H9 (cell line): ENCODE measurements around the gene RBM3. TPM values are rescaled to one million over a fixed set of nuclear protein-coding genes. Genes with fewer than 3 reads are reported as not detected.

Experiments used
- DNase-seq: peaks from one replicate; pipeline ENCODE4 v3.0.0-alpha.2; 2017
- H2AFZ ChIP-seq: one replicate; pipeline ENCODE4 v1.6.1; 2013; ENCODE audit warnings: mild to moderate bottlenecking, low read length, control low read depth, moderate library complexity
- H2AK5ac ChIP-seq: 2 replicates; pipeline ENCODE4 v1.6.1; 2013; ENCODE audit warnings: low read length, control low read depth, mixed read lengths; ENCODE audit not compliant: insufficient read length
- H2BK120ac ChIP-seq: one replicate; pipeline ENCODE4 v1.6.1; 2013; ENCODE audit warnings: low read depth, mild to moderate bottlenecking, low read length, control low read depth, inconsistent platforms; ENCODE audit not compliant: poor library complexity, severe bottlenecking
- H2BK12ac ChIP-seq: 2 replicates; pipeline ENCODE4 v1.6.1; 2013; ENCODE audit warnings: low read length, control low read depth, mixed read lengths, low read depth; ENCODE audit not compliant: insufficient read length
- H2BK15ac ChIP-seq: 2 replicates; pipeline ENCODE4 v1.6.1; 2013; ENCODE audit warnings: low read depth, low read length, control low read depth
- H2BK20ac ChIP-seq: one replicate; pipeline ENCODE4 v1.6.1; 2013; ENCODE audit warnings: low read depth, mild to moderate bottlenecking, low read length, control low read depth, inconsistent platforms; ENCODE audit not compliant: poor library complexity, severe bottlenecking
- H2BK5ac ChIP-seq: 2 replicates; pipeline ENCODE4 v1.6.1; 2013; ENCODE audit warnings: low read length, control low read depth, mixed read lengths; ENCODE audit not compliant: insufficient read length
- H3K14ac ChIP-seq: 2 replicates; pipeline ENCODE4 v1.6.1; 2013; ENCODE audit warnings: low read length, control low read depth; ENCODE audit not compliant: insufficient read depth
- H3K18ac ChIP-seq: 2 replicates; pipeline ENCODE4 v1.6.1; 2013; ENCODE audit warnings: low read depth, mild to moderate bottlenecking, mixed read lengths, low read length, control low read depth; ENCODE audit not compliant: insufficient read length
- H3K23ac ChIP-seq: 2 replicates; pipeline ENCODE4 v1.6.1; 2013; ENCODE audit warnings: low read length, control low read depth, mixed read lengths, low read depth; ENCODE audit not compliant: insufficient read length
- H3K23me2 ChIP-seq: 2 replicates; pipeline ENCODE4 v1.6.1; 2013; ENCODE audit warnings: low read depth, mild to moderate bottlenecking, mixed read lengths, low read length, control low read depth; ENCODE audit not compliant: insufficient read length, poor library complexity, severe bottlenecking
- H3K27ac ChIP-seq: 2 replicates; pipeline ENCODE4 v1.5.1; 2013; ENCODE audit warnings: low read length, control low read depth, mixed read lengths, low read depth; ENCODE audit not compliant: insufficient read length
- H3K27me3 ChIP-seq: 2 replicates; pipeline ENCODE4 v1.6.1; 2013; ENCODE audit warnings: low read length, control low read depth, inconsistent platforms; ENCODE audit not compliant: insufficient read depth
- H3K4ac ChIP-seq: 2 replicates; pipeline ENCODE4 v1.6.1; 2013; ENCODE audit warnings: low read depth, mild to moderate bottlenecking, control low read depth, inconsistent platforms, low read length, moderate library complexity
- H3K4me1 ChIP-seq: 2 replicates; pipeline ENCODE4 v1.6.1; 2013; ENCODE audit warnings: low read length, control low read depth, inconsistent platforms; ENCODE audit not compliant: insufficient read depth
- H3K4me2 ChIP-seq: 2 replicates; pipeline ENCODE4 v1.6.1; 2013; ENCODE audit warnings: low read length, control low read depth, mixed read lengths; ENCODE audit not compliant: insufficient read length, insufficient read depth
- H3K56ac ChIP-seq: 2 replicates; pipeline ENCODE4 v1.6.1; 2013; ENCODE audit warnings: low read depth, mild to moderate bottlenecking, mixed read lengths, low read length, control low read depth; ENCODE audit not compliant: insufficient read length
- H3K79me1 ChIP-seq: 2 replicates; pipeline ENCODE4 v1.6.1; 2013; ENCODE audit warnings: low read depth, mild to moderate bottlenecking, moderate library complexity, low read length, control low read depth, inconsistent platforms; ENCODE audit not compliant: insufficient read depth, poor library complexity, severe bottlenecking
- H3K79me2 ChIP-seq: 2 replicates; pipeline ENCODE4 v1.6.1; 2013; ENCODE audit warnings: low read length, control low read depth, inconsistent platforms; ENCODE audit not compliant: insufficient read depth
- H3K9ac ChIP-seq: 2 replicates; pipeline ENCODE4 v1.6.1; 2013; ENCODE audit warnings: low read length, control low read depth, mixed read lengths; ENCODE audit not compliant: insufficient read length; ENCODE audit errors: extremely low read depth
- H3K9me3 ChIP-seq: one replicate; pipeline ENCODE4 v1.6.1; 2013; ENCODE audit warnings: low read depth, low read length, inconsistent platforms; ENCODE audit not compliant: control insufficient read depth
- H3T11ph ChIP-seq: one replicate; pipeline ENCODE4 v1.6.1; 2013; ENCODE audit warnings: mild to moderate bottlenecking, low read length, control low read depth, inconsistent platforms
- H4K20me1 ChIP-seq: one replicate; pipeline ENCODE4 v1.6.1; 2013; ENCODE audit not compliant: control insufficient read depth, insufficient read length, insufficient read depth
- H4K5ac ChIP-seq: 2 replicates; pipeline ENCODE4 v1.6.1; 2013; ENCODE audit warnings: low read depth, mild to moderate bottlenecking, mixed read lengths, low read length, control low read depth; ENCODE audit not compliant: insufficient read length
- H4K8ac ChIP-seq: replicated peaks from 2 replicates; pipeline ENCODE4 v1.6.1; 2013; ENCODE audit warnings: low read length, control low read depth, mixed read lengths, low read depth; ENCODE audit not compliant: insufficient read length
- H4K91ac ChIP-seq: 2 replicates; pipeline ENCODE4 v1.6.1; 2013; ENCODE audit warnings: low read depth, mild to moderate bottlenecking, moderate library complexity, mixed read lengths, low read length, control low read depth; ENCODE audit not compliant: insufficient read length
- H3K27ac Mint-ChIP-seq, 3 experiments: 2 replicates in 2 of 3; 3 replicates in 1 of 3; pipeline ENCODE4 v1.8.0; 2020 to 2021; ENCODE audit warnings: mixed read lengths in 3 of 3, mild to moderate bottlenecking in 1 of 3, moderate library complexity in 1 of 3
- H3K27me3 Mint-ChIP-seq: 2 replicates; pipeline ENCODE4 v1.8.0; 2021; ENCODE audit warnings: low read depth, mild to moderate bottlenecking, moderate library complexity, mixed read lengths
- H3K36me3 Mint-ChIP-seq, 3 experiments: 2 replicates in 2 of 3; 3 replicates in 1 of 3; pipeline ENCODE4 v1.8.0; 2020 to 2021; ENCODE audit warnings: low read depth in 3 of 3, mixed read lengths in 3 of 3; ENCODE audit not compliant: insufficient read depth in 1 of 3
- H3K4me1 Mint-ChIP-seq, 2 experiments: 2 replicates each; pipeline ENCODE4 v1.8.0; 2020; ENCODE audit warnings: mixed read lengths in 2 of 2
- H3K4me3 Mint-ChIP-seq, 2 experiments: 2 replicates in 1 of 2; 3 replicates in 1 of 2; pipeline ENCODE4 v1.8.0; 2020 to 2021; ENCODE audit warnings: mild to moderate bottlenecking in 2 of 2, mixed read lengths in 2 of 2, moderate library complexity in 1 of 2
- H3K9me3 Mint-ChIP-seq, 2 experiments: 2 replicates in 1 of 2; 3 replicates in 1 of 2; pipeline ENCODE4 v1.8.0; 2020; ENCODE audit warnings: mild to moderate bottlenecking in 2 of 2, mixed read lengths in 2 of 2, moderate library complexity in 1 of 2
- WGBS: extraction: QIAGEN DNeasy Blood & Tissue Kit; methylation state at CpG from one replicate; pipeline ENCODE4 v1.1.7; 2013; ENCODE audit warnings: missing lambda C conversion rate, low lambda C conversion rate, mixed read lengths; ENCODE audit not compliant: insufficient read length; ENCODE audit errors: extremely low coverage; 5-methylcytosine and 5-hydroxymethylcytosine counted together
- total RNA-seq: library from RNA; stranded (reverse); gene quantifications from 2 replicates; pipeline ENCODE4 v1.2.1, GENCODE V29; 2021
- TF ChIP-seq, protein P1 (sequence below): fragments of 200-600 bp; sonication (generic); conservative IDR thresholded peaks from 3 replicates; pipeline ENCODE4 v1.8.0; 2021; ENCODE audit warnings: antibody characterized with exemption, mild to moderate bottlenecking

Gene RBM3
- total RNA-seq, 1 experiment from 2014 or later, result 264 TPM

DNA sequence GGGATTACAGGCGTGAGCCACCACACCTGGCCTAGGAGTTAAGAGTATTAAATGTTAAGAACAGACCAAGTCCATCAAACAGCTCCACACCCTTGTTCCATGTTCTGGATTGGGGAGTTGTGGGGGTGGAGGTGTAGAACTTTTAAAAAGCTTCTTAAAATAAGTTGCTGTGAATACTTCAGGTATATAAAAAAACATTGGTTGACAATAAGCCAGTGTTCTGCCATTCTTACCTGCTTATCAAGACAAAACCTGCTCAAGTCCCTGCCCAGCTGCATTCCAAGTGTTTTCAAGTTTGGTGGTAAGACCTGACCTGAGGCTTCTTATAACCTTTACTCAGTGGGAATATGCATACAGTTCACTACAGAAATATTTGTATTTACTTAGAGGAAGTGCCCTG, 6.4 kb downstream of the RBM3 start:
- no peak overlapping the region for H2BK20ac ChIP-seq
- H4K20me1 ChIP-seq, result no peaks in the 10 kb centered on the region
- Mint-ChIP-seq H3K4me3 (no peak overlapping the region), H3K9me3 (peaks cover 61 to 79% of the 10 kb centered on the region in 2 experiments), H3K27ac (no peak overlapping the region), H3K36me3 (peaks cover 30 to 44% (median 43%) of the 10 kb centered on the region in 3 experiments), H3K4me1 (peaks cover 0 to 5% of the 10 kb centered on the region in 2 experiments; a peak in 3 of 4 replicates), H3K27me3 (no peaks in the 10 kb centered on the region)
- H2BK15ac ChIP-seq, result no peak overlapping the region
- no peak overlapping the region for H3K18ac ChIP-seq
- H2AK5ac ChIP-seq, result no peak overlapping the region
- H3K27me3 ChIP-seq, result no peaks in the 10 kb centered on the region
- no peak overlapping the region for H4K8ac ChIP-seq
- H2BK5ac ChIP-seq, result no peak overlapping the region
- H3K9me3 ChIP-seq, result peaks cover 25% of the 10 kb centered on the region
- no peaks in the 10 kb centered on the region for H3K79me1 ChIP-seq
- no peak overlapping the region for H4K91ac ChIP-seq
- no peak for DNase-seq
- H3K14ac ChIP-seq, result no peak overlapping the region
- no peaks in the 10 kb centered on the region for H3K23me2 ChIP-seq
- H3K56ac ChIP-seq, result no peak overlapping the region
- no peak overlapping the region for H3K23ac ChIP-seq
- no peak overlapping the region for H3K4me2 ChIP-seq
- WGBS, result no CpG with 5 or more reads among the region's 1 CpG
- no peaks in the 10 kb centered on the region; the same call in 1 of the 2 replicates for H3K79me2 ChIP-seq
- no peak overlapping the region for H4K5ac ChIP-seq
- H3K4ac ChIP-seq, result no peak overlapping the region
- TF ChIP-seq, protein P1, sequence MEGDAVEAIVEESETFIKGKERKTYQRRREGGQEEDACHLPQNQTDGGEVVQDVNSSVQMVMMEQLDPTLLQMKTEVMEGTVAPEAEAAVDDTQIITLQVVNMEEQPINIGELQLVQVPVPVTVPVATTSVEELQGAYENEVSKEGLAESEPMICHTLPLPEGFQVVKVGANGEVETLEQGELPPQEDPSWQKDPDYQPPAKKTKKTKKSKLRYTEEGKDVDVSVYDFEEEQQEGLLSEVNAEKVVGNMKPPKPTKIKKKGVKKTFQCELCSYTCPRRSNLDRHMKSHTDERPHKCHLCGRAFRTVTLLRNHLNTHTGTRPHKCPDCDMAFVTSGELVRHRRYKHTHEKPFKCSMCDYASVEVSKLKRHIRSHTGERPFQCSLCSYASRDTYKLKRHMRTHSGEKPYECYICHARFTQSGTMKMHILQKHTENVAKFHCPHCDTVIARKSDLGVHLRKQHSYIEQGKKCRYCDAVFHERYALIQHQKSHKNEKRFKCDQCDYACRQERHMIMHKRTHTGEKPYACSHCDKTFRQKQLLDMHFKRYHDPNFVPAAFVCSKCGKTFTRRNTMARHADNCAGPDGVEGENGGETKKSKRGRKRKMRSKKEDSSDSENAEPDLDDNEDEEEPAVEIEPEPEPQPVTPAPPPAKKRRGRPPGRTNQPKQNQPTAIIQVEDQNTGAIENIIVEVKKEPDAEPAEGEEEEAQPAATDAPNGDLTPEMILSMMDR, result no peak
- H2BK12ac ChIP-seq, result no peak overlapping the region
- no peak overlapping the region for H2BK120ac ChIP-seq
- no peaks in the 10 kb centered on the region for H3K4me1 ChIP-seq
- H3K9ac ChIP-seq, result no peak overlapping the region
- H3K27ac ChIP-seq, result no peak overlapping the region
- H3T11ph ChIP-seq, result no peak overlapping the region
- H2AFZ ChIP-seq, result no peak overlapping the region
